DMS153 (cell line): ENCODE measurements around the gene RAB11FIP4.
"Not testable (repeated sequence)": the region's sequence is repeated elsewhere in the genome, so short reads cannot be mapped to it uniquely, and the experiment has no call there.

Source experiments
- DNase-seq: peaks from one replicate; lab custom pipeline; 2025; lab: John Stamatoyannopoulos, UW

The RAB11FIP4 gene

GRCh38 chr17:31431852-31432658 lies 40.6 kb downstream of the RAB11FIP4 start:
- peak; percentile 48 for DNase-seq

DNA sequence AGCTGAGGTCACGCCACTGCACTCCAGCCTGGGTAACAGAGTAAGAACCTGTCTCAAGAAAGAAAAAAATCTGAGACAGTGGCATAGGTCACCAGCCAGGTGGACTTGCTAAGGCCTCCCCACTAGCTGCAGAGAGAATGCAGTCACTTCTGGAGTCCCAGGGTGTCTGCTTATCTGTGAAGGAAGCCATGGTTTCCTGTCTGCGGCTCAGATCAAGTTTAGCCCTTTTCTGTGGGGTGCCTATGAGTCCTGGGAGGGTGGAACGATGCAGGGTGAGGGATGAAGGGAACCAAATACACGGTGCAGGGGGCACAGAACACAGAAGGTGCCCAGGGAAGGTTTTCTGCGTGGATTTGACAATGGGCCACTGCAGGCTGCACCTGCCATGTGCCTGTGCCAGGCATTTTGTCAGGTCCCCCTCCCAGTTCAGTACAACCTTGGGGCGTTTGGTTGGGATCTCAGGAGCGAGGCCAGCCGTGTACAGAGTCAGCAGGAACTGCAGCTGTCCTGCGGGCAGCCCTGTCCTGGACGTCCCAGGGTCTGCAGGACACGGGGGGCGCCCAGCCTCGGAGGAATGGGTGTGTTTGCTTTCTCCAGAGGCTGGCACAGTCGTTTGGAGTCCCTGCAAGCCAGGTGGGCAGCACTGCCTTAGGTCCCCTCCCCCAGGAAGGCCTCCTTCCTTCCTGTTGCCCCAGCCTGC lies 41.8 kb downstream of the RAB11FIP4 start:
- no peak for DNase-seq

- no peak for DNase-seq
These were observed 42.6 kb downstream of the RAB11FIP4 start for GRCh38 chr17:31433811-31434726.

- DNase-seq: no peak
These were observed 43.2 kb downstream of the RAB11FIP4 start for GRCh38 chr17:31434727-31435050.

DNA sequence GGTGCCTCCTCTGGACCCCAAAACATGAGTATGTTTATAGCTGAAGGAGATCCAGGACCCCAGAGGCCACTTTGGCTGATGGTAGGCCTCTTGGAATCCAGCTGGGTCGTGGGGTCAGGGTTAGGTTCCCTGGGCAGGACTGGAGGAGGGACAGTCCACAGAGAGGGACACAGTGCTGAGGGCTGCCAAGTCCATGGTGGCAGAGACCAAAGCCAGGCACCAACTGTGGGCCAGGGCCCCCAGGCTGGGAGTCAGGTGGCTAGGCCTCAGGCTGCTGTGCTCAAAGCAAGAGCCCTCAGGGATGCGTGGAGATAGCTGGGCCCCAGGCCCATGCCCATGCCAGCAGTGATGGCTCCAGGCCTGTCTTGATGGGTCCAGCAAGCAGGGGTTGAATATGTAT lies 44.1 kb downstream of the RAB11FIP4 start:
- no peak for DNase-seq

- no peak for DNase-seq
These were observed 46.4 kb downstream of the RAB11FIP4 start for GRCh38 chr17:31437720-31438400.

DNA sequence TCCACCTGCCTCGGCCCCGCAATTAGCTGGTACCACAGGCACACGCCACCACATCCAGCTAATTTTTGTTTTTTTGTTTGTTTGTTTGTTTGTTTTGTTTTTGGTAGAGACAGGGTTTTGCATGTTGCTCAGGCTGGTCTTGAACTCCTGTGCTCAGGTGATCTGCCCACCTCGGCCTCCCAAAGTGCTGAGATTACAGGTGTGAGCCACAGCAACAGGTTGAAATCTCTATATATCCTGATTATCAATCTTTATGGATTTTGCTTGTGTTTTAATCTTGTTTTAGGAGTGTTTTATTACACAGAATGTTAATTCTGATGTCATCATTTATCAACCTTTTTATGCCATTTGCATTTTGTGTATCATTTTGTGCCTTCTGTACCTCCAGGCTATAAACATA lies 48.2 kb downstream of the RAB11FIP4 start:
- DNase-seq: no peak

DNA sequence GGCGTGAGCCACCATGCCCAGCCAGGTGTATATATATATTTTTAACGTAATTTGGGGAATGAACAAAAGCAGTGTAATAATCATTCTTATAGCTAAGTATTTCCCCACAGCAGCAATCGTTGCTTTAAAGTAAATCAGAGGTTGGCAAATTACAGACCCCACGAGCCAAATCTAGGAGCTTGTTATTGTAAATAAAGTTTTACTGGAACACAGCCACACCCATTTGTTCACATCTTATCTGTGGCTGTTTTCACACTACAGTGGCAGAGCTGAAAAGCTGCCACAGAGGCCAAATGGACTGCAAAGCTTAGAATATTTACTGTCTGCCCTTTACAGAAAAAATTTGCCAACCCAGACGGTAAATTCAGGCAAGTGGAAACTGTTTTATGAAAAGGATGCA lies 50.8 kb downstream of the RAB11FIP4 start:
- no peak for DNase-seq

- not testable (repeated sequence) for DNase-seq
These were observed 51.4 kb downstream of the RAB11FIP4 start for GRCh38 chr17:31442856-31443255.

DNA sequence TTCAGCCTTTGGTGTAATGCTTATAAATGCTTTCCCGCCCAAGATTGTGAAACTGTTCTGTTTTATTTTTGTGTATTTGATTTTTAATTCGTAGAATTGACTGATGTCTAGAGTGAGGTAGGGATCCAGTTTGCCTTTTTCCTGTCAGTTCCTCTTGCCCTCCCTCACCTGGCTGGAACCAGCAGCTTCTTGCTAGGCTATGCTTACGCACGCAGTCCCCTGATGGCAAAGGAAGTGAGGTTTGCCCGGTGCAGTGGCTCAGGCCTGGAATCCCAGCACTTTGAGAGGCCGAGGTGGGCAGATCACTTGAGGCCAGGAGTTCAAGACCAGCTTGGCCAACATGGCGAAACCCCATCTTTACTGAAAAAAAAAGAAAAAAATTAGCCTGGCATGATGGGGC lies 51.9 kb downstream of the RAB11FIP4 start:
- no peak for DNase-seq

DNA sequence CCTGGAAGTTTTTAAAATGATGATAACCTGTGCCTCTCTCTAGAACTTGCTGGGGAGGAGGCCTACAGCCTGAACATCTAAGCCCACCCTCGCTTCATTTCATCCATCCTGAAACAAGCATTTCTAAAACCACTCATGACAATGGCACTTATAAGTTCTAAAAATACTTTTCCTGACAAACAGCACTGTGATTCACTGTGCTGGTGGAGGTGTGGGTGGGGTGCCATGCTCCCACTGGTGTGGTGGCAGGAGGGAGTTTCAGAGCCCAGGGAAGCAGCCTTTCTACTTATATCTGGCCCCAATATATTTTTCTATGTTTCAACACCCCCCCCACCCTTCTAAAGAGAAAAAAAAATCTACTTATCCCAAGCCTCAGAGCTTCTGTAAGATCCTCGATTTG lies 52.6 kb downstream of the RAB11FIP4 start:
- DNase-seq: no peak

DNA sequence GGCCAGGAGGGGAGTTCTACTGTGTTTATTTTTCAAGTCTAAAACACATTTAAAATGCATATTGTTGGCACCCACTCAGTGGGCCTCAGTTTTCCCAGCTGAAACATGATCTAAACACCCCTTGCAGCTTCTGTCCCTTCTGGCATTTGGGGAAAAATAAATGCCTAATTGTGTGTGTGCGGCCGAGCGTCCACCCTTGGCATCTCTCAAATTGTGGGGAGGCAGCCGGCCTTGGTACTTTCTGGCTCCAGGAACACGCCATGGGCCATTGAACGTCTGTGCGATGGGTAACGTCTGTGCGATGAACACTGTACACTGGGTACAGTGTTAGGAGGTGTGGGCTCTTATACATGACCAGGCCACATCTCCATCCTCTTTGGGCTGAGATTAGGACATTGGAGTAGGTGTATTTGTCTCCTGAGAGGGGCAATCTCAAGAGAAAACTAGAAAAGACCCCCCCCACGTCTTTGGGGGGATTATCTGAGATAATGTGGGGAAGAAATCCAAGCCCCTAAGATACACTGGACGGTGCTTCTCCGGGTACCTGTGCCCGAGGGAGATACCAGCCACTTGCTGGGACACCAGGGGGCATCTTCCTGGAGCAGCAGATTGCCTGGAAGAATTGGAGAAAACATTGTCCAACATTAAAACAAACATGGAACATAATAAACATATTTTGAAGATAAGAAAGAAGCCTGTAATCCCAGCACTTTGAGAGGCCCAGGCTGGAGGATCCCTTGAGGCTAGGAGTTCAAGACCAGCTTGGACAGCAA lies 54.9 kb downstream of the RAB11FIP4 start:
- DNase-seq: no peak

GRCh38 chr17:31448467-31449077 lies 57.1 kb downstream of the RAB11FIP4 start:
- no peak for DNase-seq

DNA sequence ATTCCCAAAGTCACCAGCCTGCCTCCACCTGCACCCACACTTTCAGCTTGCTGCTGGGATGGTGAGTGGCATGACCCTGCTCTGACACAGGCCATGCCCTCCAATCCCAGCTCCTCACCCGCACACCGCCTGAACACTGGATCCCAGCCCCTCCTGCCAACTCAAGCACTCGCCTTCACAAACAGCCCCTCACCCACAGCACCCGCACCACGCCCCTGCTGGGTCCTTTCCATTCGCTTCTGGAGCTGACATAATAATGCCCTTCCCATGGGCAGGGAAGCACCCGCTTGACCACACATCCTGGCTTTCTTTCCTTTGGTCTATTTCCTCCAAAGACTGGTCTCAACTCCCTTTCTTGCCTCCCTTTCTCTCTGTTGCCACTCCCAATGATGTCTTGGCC lies 57.6 kb downstream of the RAB11FIP4 start:
- DNase-seq: no peak

DNA sequence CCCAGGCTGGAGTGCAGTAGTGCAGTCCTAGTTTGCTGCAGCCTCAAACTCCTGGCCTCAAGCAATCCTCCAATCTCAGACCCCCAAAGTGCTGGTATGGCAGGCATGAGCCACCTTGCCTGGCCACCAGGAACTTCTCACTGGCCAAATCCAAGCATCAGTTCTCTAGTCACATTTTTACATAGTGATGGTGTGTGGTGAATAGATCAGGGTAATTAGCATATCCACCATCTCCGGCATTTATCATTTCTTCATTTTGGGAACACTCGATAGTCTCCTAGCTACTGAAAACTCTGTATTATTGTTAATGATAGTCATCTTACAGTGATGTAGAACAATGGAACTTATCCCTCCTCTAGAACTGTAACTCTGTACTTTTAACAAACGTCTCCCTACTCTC lies 58.3 kb downstream of the RAB11FIP4 start:
- no peak for DNase-seq

- no peak for DNase-seq
These were observed 60.6 kb downstream of the RAB11FIP4 start for GRCh38 chr17:31452101-31452500.

DNA sequence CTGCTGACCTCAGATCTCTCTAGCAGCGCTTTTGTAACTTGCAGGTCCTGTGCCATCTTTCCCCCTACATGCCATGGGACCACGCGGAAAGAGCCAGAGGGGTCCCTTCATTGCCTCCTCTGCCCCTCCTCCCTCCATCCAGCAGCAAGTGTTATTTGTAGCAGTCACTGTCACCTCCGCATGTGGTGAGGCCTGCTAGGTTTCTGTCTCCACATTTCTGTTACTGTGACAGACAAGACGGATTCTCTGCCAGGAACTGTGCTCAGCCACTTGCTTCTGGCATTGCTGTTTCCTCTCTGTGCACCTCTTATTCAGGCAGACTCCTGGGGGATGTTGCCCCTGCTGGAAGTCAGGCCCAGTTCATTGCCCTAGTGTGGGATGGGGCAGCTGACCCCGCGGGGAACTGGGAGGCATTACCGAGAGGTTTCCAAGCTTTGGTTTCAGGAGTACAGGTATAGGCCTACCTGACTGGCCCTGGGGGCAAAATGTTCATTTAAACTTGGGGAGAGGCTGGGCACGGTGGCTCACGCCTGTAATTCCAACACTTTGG lies 61.2 kb downstream of the RAB11FIP4 start:
- no peak for DNase-seq

GRCh38 chr17:31453896-31454295 lies 62.4 kb downstream of the RAB11FIP4 start:
- DNase-seq: no peak

- no peak for DNase-seq
These were observed 65.3 kb downstream of the RAB11FIP4 start for GRCh38 chr17:31456814-31457213.
